ENCODE measurements around the gene NCF4.

DNA sequence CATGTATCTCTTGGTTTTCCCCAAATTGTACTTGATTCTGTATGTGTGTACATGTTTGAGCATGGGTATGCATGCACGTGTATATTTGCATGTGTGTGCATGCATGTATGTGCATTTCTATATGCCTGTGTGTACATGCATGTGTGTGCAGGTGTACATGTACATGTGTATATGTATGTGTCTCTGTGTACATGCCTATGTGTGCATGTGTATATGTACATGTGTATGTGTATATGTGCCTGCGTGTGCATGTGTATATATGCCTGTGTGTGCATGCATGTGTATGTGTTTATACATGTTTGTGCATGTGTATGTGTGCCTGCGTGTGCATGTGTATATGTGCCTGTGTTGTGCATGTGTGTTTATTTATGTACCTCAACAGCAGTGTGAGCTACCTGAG, 5.3 kb upstream of the NCF4 start:
- TF ChIP-seq, protein P1, sequence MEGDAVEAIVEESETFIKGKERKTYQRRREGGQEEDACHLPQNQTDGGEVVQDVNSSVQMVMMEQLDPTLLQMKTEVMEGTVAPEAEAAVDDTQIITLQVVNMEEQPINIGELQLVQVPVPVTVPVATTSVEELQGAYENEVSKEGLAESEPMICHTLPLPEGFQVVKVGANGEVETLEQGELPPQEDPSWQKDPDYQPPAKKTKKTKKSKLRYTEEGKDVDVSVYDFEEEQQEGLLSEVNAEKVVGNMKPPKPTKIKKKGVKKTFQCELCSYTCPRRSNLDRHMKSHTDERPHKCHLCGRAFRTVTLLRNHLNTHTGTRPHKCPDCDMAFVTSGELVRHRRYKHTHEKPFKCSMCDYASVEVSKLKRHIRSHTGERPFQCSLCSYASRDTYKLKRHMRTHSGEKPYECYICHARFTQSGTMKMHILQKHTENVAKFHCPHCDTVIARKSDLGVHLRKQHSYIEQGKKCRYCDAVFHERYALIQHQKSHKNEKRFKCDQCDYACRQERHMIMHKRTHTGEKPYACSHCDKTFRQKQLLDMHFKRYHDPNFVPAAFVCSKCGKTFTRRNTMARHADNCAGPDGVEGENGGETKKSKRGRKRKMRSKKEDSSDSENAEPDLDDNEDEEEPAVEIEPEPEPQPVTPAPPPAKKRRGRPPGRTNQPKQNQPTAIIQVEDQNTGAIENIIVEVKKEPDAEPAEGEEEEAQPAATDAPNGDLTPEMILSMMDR (conservative IDR thresholded peaks at IDR 0.05; ENCODE audit: low read depth, low read length) = no peak
- no peak for TF ChIP-seq EZH2 (IDR thresholded peaks at IDR 0.05; ENCODE audit: borderline replicate concordance, low read depth, low read length, poor library complexity, severe bottlenecking)
